Sigmoid colon (tissue), 4 donors: Measurements from ENCODE around the gene IGF2.

Source experiments
- CTCF ChIP-seq, 4 experiments: fragments of 450-650 bp in 3 of 4; fragments of 200-600 bp in 1 of 4; IDR thresholded peaks; one replicate each; pipeline ENCODE4 v1.5.1; 2016 to 2019; ENCODE audit warnings: antibody characterized with exemption in 4 of 4, mild to moderate bottlenecking in 3 of 4, moderate library complexity in 2 of 4
- POLR2A ChIP-seq, 2 donors: fragments of 450-650 bp; IDR thresholded peaks; one replicate each; pipeline ENCODE4 v1.6.1; 2016; ENCODE audit warnings: antibody characterized with exemption in 2 of 2, mild to moderate bottlenecking in 2 of 2, moderate library complexity in 2 of 2
- POLR2AphosphoS5 ChIP-seq, 4 donors: sonication (generic); formaldehyde crosslinking; IDR thresholded peaks; one replicate each; pipeline ENCODE4 v1.6.1; 2017; ENCODE audit warnings: antibody characterized with exemption in 4 of 4

- TF ChIP-seq CTCF (IDR thresholded peaks at IDR 0.05) (no peak), POLR2A (IDR thresholded peaks at IDR 0.05) (no peak), POLR2AphosphoS5 (IDR thresholded peaks at IDR 0.05) (no peak)
Measured at GRCh38 chr11:2175659-2176058, 36.5 kb upstream of the IGF2 start.
